Neuronal stem cell (in vitro differentiated cells): ENCODE data around the gene OVOL1.

ENCODE experiments used
- DNase-seq: peaks from one replicate; pipeline ENCODE4 v3.0.0-alpha.2; 2013; ENCODE audit warnings: low spot score
- H2AFZ ChIP-seq: one replicate; pipeline ENCODE4 v1.6.1; 2013; ENCODE audit warnings: mild to moderate bottlenecking, low read length, inconsistent platforms
- H2AK5ac ChIP-seq: 2 replicates; pipeline ENCODE4 v1.6.1; 2013; ENCODE audit warnings: low read depth, mild to moderate bottlenecking, inconsistent platforms, low read length, moderate library complexity, mixed read lengths
- H2BK120ac ChIP-seq: 2 replicates; pipeline ENCODE4 v1.6.1; 2013; ENCODE audit warnings: low read depth, mild to moderate bottlenecking, inconsistent platforms, low read length, moderate library complexity, mixed read lengths
- H2BK12ac ChIP-seq: one replicate; pipeline ENCODE4 v1.6.1; 2013; ENCODE audit warnings: low read length, inconsistent platforms
- H2BK15ac ChIP-seq: 2 replicates; pipeline ENCODE4 v1.6.1; 2013; ENCODE audit warnings: mild to moderate bottlenecking, low read length, inconsistent platforms, mixed read lengths
- H2BK5ac ChIP-seq: one replicate; pipeline ENCODE4 v1.6.1; 2013; ENCODE audit warnings: inconsistent platforms, mild to moderate bottlenecking, low read length, moderate library complexity
- H3K14ac ChIP-seq: one replicate; pipeline ENCODE4 v1.6.1; 2013; ENCODE audit warnings: low read length, inconsistent platforms
- H3K18ac ChIP-seq: 2 replicates; pipeline ENCODE4 v1.6.1; 2013; ENCODE audit warnings: low read length, inconsistent platforms
- H3K23ac ChIP-seq: 2 replicates; pipeline ENCODE4 v1.6.1; 2013; ENCODE audit warnings: low read depth, mild to moderate bottlenecking, mixed read lengths, low read length, inconsistent platforms; ENCODE audit not compliant: poor library complexity
- H3K27ac ChIP-seq: replicated peaks from 3 replicates; pipeline ENCODE4 v1.5.1; 2013; ENCODE audit warnings: low read length, inconsistent platforms
- H3K27me3 ChIP-seq, 3 experiments: 2 replicates each; pipeline ENCODE4 v1.6.1; 2013; ENCODE audit warnings: low read length in 3 of 3, mild to moderate bottlenecking in 2 of 3, inconsistent platforms in 1 of 3, low read depth in 1 of 3, mixed read lengths in 1 of 3, moderate library complexity in 1 of 3; ENCODE audit not compliant: control insufficient read depth in 3 of 3, insufficient read depth in 3 of 3
- H3K36me3 ChIP-seq, 2 donors: replicated peaks in 1 of 2; 2 replicates each; pipeline ENCODE4 v1.6.1; 2013; ENCODE audit warnings: low read length in 2 of 2; ENCODE audit not compliant: control insufficient read depth in 2 of 2, insufficient read depth in 2 of 2
- H3K4ac ChIP-seq: 2 replicates; pipeline ENCODE4 v1.6.1; 2013; ENCODE audit warnings: inconsistent platforms, mild to moderate bottlenecking, low read length, moderate library complexity
- H3K4me1 ChIP-seq, 2 donors: 1 replicate in 1 of 2; 2 replicates in 1 of 2; pipeline ENCODE4 v1.6.1; 2013; ENCODE audit warnings: low read length in 2 of 2, low read depth in 1 of 2; ENCODE audit not compliant: control insufficient read depth in 2 of 2, insufficient read depth in 1 of 2
- H3K4me2 ChIP-seq: one replicate; pipeline ENCODE4 v1.6.1; 2013; ENCODE audit warnings: mild to moderate bottlenecking, low read length, inconsistent platforms; ENCODE audit not compliant: insufficient read depth, poor library complexity, severe bottlenecking
- H3K4me3 ChIP-seq, 2 donors: 2 replicates each; pipeline ENCODE4 v1.5.1; 2013; ENCODE audit warnings: low read length in 2 of 2, mild to moderate bottlenecking in 2 of 2, inconsistent platforms in 1 of 2, moderate library complexity in 1 of 2
- H3K79me1 ChIP-seq: one replicate; pipeline ENCODE4 v1.6.1; 2013; ENCODE audit warnings: low read depth, mild to moderate bottlenecking, inconsistent platforms, low read length, moderate library complexity
- H3K9ac ChIP-seq: one replicate; pipeline ENCODE4 v1.6.1; 2013; ENCODE audit warnings: mild to moderate bottlenecking, low read depth, low read length, inconsistent platforms; ENCODE audit not compliant: poor library complexity
- H3K9me3 ChIP-seq, 2 donors: replicated peaks in 1 of 2; 2 replicates each; pipeline versions ENCODE3 to v1.6.1; 2013; ENCODE audit warnings: low read length in 2 of 2, mild to moderate bottlenecking in 2 of 2, inconsistent platforms in 1 of 2, low read depth in 1 of 2, mixed read lengths in 1 of 2, moderate library complexity in 1 of 2; ENCODE audit not compliant: control insufficient read depth in 2 of 2, insufficient read depth in 1 of 2
- H4K8ac ChIP-seq: one replicate; pipeline ENCODE4 v1.6.1; 2013; ENCODE audit warnings: low read depth, mild to moderate bottlenecking, inconsistent platforms, low read length, moderate library complexity
- H4K91ac ChIP-seq: one replicate; pipeline ENCODE4 v1.6.1; 2013; ENCODE audit warnings: low read length, low read depth, mild to moderate bottlenecking, inconsistent platforms; ENCODE audit not compliant: poor library complexity
- WGBS, 2 donors: extraction: QIAGEN DNeasy Blood & Tissue Kit; methylation state at CpG; one replicate each; pipeline ENCODE4 v1.1.7; 2013; ENCODE audit warnings: missing lambda C conversion rate in 2 of 2, mixed read lengths in 1 of 2; ENCODE audit not compliant: insufficient read length in 2 of 2, insufficient replicate concordance in 1 of 2; ENCODE audit errors: extremely low coverage in 2 of 2; 5-methylcytosine and 5-hydroxymethylcytosine counted together

OVOL1 gene

GRCh38 chr11:65773784-65774411, 13.0 kb upstream of the OVOL1 start:
- no peak overlapping the region for H2BK120ac ChIP-seq
- H3K4me2 ChIP-seq = no peak overlapping the region
- H3K36me3 ChIP-seq = peaks cover 6 to 13% of the 10 kb centered on the region in 2 donors
- no peak overlapping the region for H2BK5ac ChIP-seq
- no peak overlapping the region for H3K23ac ChIP-seq
- no peak for DNase-seq
- H3K4me1 ChIP-seq = no peaks in the 10 kb centered on the region
- no peak overlapping the region for H3K18ac ChIP-seq
- H3K79me1 ChIP-seq = peaks cover 8% of the 10 kb centered on the region
- no peak overlapping the region for H3K9ac ChIP-seq
- no peak overlapping the region for H3K4me3 ChIP-seq
- H3K14ac ChIP-seq = no peak overlapping the region
- no peak overlapping the region for H2AFZ ChIP-seq
- WGBS, 2 donors = no CpG with 5 or more reads among the region's 8 CpGs
- H2BK15ac ChIP-seq = no peak overlapping the region
- H2BK12ac ChIP-seq = no peak overlapping the region
- H3K4ac ChIP-seq = no peak overlapping the region
- no peak overlapping the region for H4K8ac ChIP-seq
- no peaks in the 10 kb centered on the region for H3K27me3 ChIP-seq
- H2AK5ac ChIP-seq = no peak overlapping the region
- no peaks in the 10 kb centered on the region for H3K9me3 ChIP-seq
- H4K91ac ChIP-seq = no peak overlapping the region
- H3K27ac ChIP-seq = no peak overlapping the region

DNA sequence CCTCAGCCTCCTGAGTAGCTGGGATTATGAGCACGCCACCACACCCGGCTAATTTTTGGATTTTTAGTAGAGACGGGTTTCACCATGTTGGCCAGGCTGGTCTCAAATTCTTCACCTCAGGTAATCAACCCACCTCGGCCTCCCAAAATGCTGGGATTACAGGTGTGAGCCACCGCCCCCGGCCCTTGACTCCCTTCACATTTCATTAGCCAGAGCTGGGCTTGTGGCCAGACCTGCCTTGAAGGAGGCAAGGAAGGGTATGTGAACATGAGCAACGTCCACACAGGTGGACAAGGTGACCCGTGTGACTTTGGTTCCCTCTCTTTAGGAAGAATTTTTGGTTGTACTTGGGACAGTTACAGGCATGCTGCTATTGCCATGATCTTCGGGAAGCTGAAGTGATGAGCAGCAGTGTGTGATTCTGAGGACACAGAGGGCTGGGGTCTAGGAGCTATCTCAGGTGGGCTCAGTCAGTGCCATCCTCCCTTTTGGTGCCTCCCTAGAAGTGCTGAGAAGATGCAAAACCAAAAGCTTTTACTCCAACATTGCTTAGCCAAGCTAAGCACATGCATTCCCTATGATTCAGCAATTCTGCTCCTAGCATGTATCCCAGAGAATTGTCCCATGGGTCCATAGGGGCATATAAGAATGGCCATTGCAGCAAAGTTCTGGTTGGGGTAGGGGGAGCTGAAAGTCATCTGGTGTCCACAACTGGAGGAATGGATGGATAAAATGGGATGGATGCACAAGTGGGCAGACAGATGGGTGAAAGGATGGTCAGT, 12.1 kb upstream of the OVOL1 start:
- Histone ChIP-seq H3K4ac (no peak overlapping the region), H3K9me3 (no peaks in the 10 kb centered on the region), H3K36me3 (peaks cover 6 to 18% of the 10 kb centered on the region in 2 donors), H3K27ac (no peak overlapping the region), H4K91ac (no peak overlapping the region), H3K79me1 (peaks cover 15% of the 10 kb centered on the region), H3K27me3 (no peaks in the 10 kb centered on the region), H2AK5ac (no peak overlapping the region), H3K4me1 (peaks cover 0 to 3% of the 10 kb centered on the region in 2 donors), H2BK5ac (no peak overlapping the region), H2BK12ac (no peak overlapping the region), H3K23ac (no peak overlapping the region), H4K8ac (no peak overlapping the region), H3K18ac (no peak overlapping the region), H3K14ac (no peak overlapping the region), H2BK15ac (no peak overlapping the region), H2AFZ (no peak overlapping the region), H3K9ac (no peak overlapping the region), H2BK120ac (no peak overlapping the region), H3K4me2 (no peak overlapping the region), H3K4me3 (no peak overlapping the region)
- no CpG with 5 or more reads among the region's 9 CpGs for WGBS, 2 donors
- no peak for DNase-seq

GRCh38 chr11:65776196-65776595, 10.7 kb upstream of the OVOL1 start:
- Histone ChIP-seq H3K18ac (no peak overlapping the region), H3K27ac (no peak overlapping the region), H3K9me3 (no peaks in the 10 kb centered on the region), H3K27me3 (peaks cover 0 to 3% (median 0%) of the 10 kb centered on the region in 3 experiments), H3K4me3 (no peak overlapping the region), H2BK15ac (no peak overlapping the region), H3K4me2 (no peak overlapping the region), H2AK5ac (no peak overlapping the region), H3K79me1 (peaks cover 17% of the 10 kb centered on the region), H4K91ac (no peak overlapping the region), H3K9ac (no peak overlapping the region), H2AFZ (no peak overlapping the region), H3K23ac (no peak overlapping the region), H3K4ac (no peak overlapping the region), H3K36me3 (peaks cover 6 to 18% of the 10 kb centered on the region in 2 donors), H2BK120ac (no peak overlapping the region), H3K4me1 (peaks cover 0 to 4% of the 10 kb centered on the region in 2 donors), H2BK5ac (no peak overlapping the region), H3K14ac (no peak overlapping the region), H2BK12ac (no peak overlapping the region), H4K8ac (no peak overlapping the region)
- WGBS, 2 donors = no CpG with 5 or more reads among the region's 8 CpGs
- no peak for DNase-seq

DNA sequence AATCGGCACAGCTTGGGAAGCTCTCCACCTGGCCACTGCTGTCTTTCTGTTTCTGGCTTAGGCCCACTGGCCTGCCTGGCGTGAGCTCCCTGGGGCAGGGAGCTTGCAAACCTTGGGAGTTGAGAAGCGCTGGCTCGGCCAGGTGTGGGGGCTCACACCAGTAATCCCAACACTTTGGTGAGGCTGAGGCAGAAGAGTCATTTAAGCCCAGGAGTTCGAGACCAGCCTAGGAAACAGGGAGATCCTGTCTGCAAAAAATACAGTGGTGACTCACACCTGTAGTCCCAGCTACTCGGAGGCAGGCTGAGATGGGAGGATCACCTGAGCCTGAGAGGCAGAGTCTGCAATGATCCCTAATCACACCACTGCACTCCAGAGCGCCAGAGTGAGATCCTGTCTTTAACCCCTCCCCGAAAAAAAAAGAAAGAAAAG, 10.1 kb upstream of the OVOL1 start:
- DNase-seq = no peak
- H4K8ac ChIP-seq = no peak overlapping the region
- no peak overlapping the region for H3K27ac ChIP-seq
- no peak overlapping the region for H3K4ac ChIP-seq
- no peaks in the 10 kb centered on the region for H3K9me3 ChIP-seq
- H2BK5ac ChIP-seq = no peak overlapping the region
- no peak overlapping the region for H3K4me3 ChIP-seq
- peaks cover 0 to 4% of the 10 kb centered on the region in 2 donors for H3K4me1 ChIP-seq
- no peak overlapping the region for H3K4me2 ChIP-seq
- H3K23ac ChIP-seq = no peak overlapping the region
- no peak overlapping the region for H2BK15ac ChIP-seq
- peaks cover 17% of the 10 kb centered on the region for H3K79me1 ChIP-seq
- H2BK120ac ChIP-seq = no peak overlapping the region
- no peak overlapping the region for H2BK12ac ChIP-seq
- H2AK5ac ChIP-seq = no peak overlapping the region
- no peak overlapping the region for H3K14ac ChIP-seq
- H4K91ac ChIP-seq = no peak overlapping the region
- WGBS, 2 donors = no CpG with 5 or more reads among the region's 8 CpGs
- no peak overlapping the region for H3K9ac ChIP-seq
- peaks cover 6 to 18% of the 10 kb centered on the region in 2 donors for H3K36me3 ChIP-seq
- no peak overlapping the region for H2AFZ ChIP-seq
- no peak overlapping the region for H3K18ac ChIP-seq
- H3K27me3 ChIP-seq = peaks cover 0 to 5% (median 3%) of the 10 kb centered on the region in 3 experiments
